ENCODE results near the gene CEP44.
A peak's percentile ranks its signal among the peaks of the same experiment; 100 is the strongest.
"Not testable (repeated sequence)": the region's sequence is repeated elsewhere in the genome, so short reads cannot be mapped to it uniquely, and the experiment has no call there.

Gene CEP44

GRCh38 chr4:174283507-174284471 lies at the start of gene CEP44, which contains the start of gene FBXO8:
CEP44 (plus strand) TSS chr4:174283911; CDS start chr4:174299122, 15,211 bp downstream.
FBXO8 (minus strand) TSS chr4:174283667; CDS start chr4:174263092, 20,575 bp downstream.
- peak; percentile 80 for DNase-seq

GRCh38 chr4:174236359-174236758 lies 47.4 kb upstream of the CEP44 start:
- no peak for DNase-seq

GRCh38 chr4:174241162-174241561 lies 42.5 kb upstream of the CEP44 start:
- no peak for DNase-seq

GRCh38 chr4:174244441-174244840 lies 39.3 kb upstream of the CEP44 start:
- peak; percentile 37 for DNase-seq

- no peak for DNase-seq
Measured at GRCh38 chr4:174245714-174246113, 38.0 kb upstream of the CEP44 start.

- DNase-seq: no peak
Measured at GRCh38 chr4:174248407-174248806, 35.3 kb upstream of the CEP44 start.

GRCh38 chr4:174252412-174252811 lies 31.3 kb upstream of the CEP44 start:
- no peak for DNase-seq

- no peak for DNase-seq
Measured at GRCh38 chr4:174254613-174255012, 29.1 kb upstream of the CEP44 start.

GRCh38 chr4:174255374-174255773 lies 28.3 kb upstream of the CEP44 start:
- no peak for DNase-seq

- peak; percentile 75 for DNase-seq
Measured at GRCh38 chr4:174255786-174256185, 27.9 kb upstream of the CEP44 start.

GRCh38 chr4:174256277-174256713 lies 27.4 kb upstream of the CEP44 start:
- peak; percentile 55 for DNase-seq

GRCh38 chr4:174259580-174259979 lies 24.1 kb upstream of the CEP44 start:
- no peak for DNase-seq

- peak; percentile 49 for DNase-seq
Measured at GRCh38 chr4:174260099-174260498, 23.6 kb upstream of the CEP44 start.

GRCh38 chr4:174261432-174261831 lies 22.3 kb upstream of the CEP44 start:
- DNase-seq: not testable (repeated sequence)

GRCh38 chr4:174262624-174263444 lies 20.9 kb upstream of the CEP44 start:
- no peak for DNase-seq

- DNase-seq: no peak
Measured at GRCh38 chr4:174263445-174263736, 20.3 kb upstream of the CEP44 start.

- no peak for DNase-seq
Measured at GRCh38 chr4:174265916-174266315, 17.8 kb upstream of the CEP44 start.

- DNase-seq: no peak
Measured at GRCh38 chr4:174266416-174266815, 17.3 kb upstream of the CEP44 start.

- no peak for DNase-seq
Measured at GRCh38 chr4:174273930-174274329, 9.8 kb upstream of the CEP44 start.

GRCh38 chr4:174274436-174274835 lies 9.3 kb upstream of the CEP44 start:
- no peak for DNase-seq

GRCh38 chr4:174275101-174275500 lies 8.6 kb upstream of the CEP44 start:
- DNase-seq: no peak

- no peak for DNase-seq
Measured at GRCh38 chr4:174277433-174277832, 6.3 kb upstream of the CEP44 start.

- no peak for DNase-seq
Measured at GRCh38 chr4:174278467-174278866, 5.2 kb upstream of the CEP44 start.

All from fibroblast of skin of right biceps (primary cell).